CD4-positive, CD25-positive, alpha-beta regulatory T cell (primary cell): ENCODE results near the gene LYST. TPM values are rescaled to one million over a fixed set of nuclear protein-coding genes. Genes with fewer than 3 reads are reported as not detected.
A peak's percentile ranks its signal among the peaks of the same experiment; 100 is the strongest.
"Not testable (repeated sequence)": the region's sequence is repeated elsewhere in the genome, so short reads cannot be mapped to it uniquely, and the experiment has no call there.

Experiments
- ATAC-seq, 2 donors: fragments of 150-1000 bp; cut with Tn5 transposase; one replicate each; pipeline ENCODE4 v1.10.0; 2021; ENCODE audit warnings: low read depth in 2 of 2, moderate number of reproducible peaks in 2 of 2, moderate library complexity in 1 of 2
- DNase-seq, 3 donors: peaks; one replicate each; pipeline versions ENCODE4 v3.0.0 to v3.0.0-alpha.2; 2012 to 2022; ENCODE audit warnings: mixed read lengths in 1 of 3
- H3K27ac ChIP-seq: one replicate; pipeline ENCODE4 v1.7.0; 2013; ENCODE audit warnings: mild to moderate bottlenecking, low read length; ENCODE audit not compliant: insufficient read depth, poor library complexity, severe bottlenecking
- H3K27me3 ChIP-seq: one replicate; pipeline ENCODE4 v1.7.0; 2013; ENCODE audit warnings: low read length; ENCODE audit not compliant: control insufficient read depth, insufficient read depth
- H3K36me3 ChIP-seq: one replicate; pipeline ENCODE4 v1.7.0; 2013; ENCODE audit warnings: mild to moderate bottlenecking, low read length, moderate library complexity; ENCODE audit not compliant: control insufficient read depth, insufficient read depth
- H3K4me1 ChIP-seq: 2 replicates; pipeline ENCODE4 v1.7.0; 2013; ENCODE audit warnings: mild to moderate bottlenecking, low read length; ENCODE audit not compliant: insufficient read depth, control insufficient read depth, poor library complexity, severe bottlenecking
- H3K4me3 ChIP-seq: one replicate; pipeline ENCODE4 v1.7.0; 2013; ENCODE audit warnings: low read depth, mild to moderate bottlenecking, low read length, moderate library complexity
- H3K9me3 ChIP-seq, 2 experiments: 1 replicate in 1 of 2; 2 replicates in 1 of 2; pipeline ENCODE4 v1.7.0; 2013; ENCODE audit warnings: low read length in 2 of 2, mild to moderate bottlenecking in 1 of 2, moderate library complexity in 1 of 2; ENCODE audit not compliant: control insufficient read depth in 2 of 2
- H3K27ac Mint-ChIP-seq, 3 donors: one replicate each; pipeline ENCODE4 v1.8.0; 2020 to 2022; ENCODE audit warnings: mild to moderate bottlenecking in 3 of 3, mixed read lengths in 3 of 3, moderate library complexity in 2 of 3
- H3K27me3 Mint-ChIP-seq: one replicate; pipeline ENCODE4 v1.8.0; 2022; ENCODE audit warnings: mild to moderate bottlenecking, mixed read lengths
- H3K36me3 Mint-ChIP-seq: one replicate; pipeline ENCODE4 v1.8.0; 2020; ENCODE audit warnings: mixed read lengths
- H3K4me1 Mint-ChIP-seq, 4 donors: one replicate each; pipeline ENCODE4 v1.8.0; 2020 to 2022; ENCODE audit warnings: mixed read lengths in 4 of 4, mild to moderate bottlenecking in 1 of 4
- H3K4me3 Mint-ChIP-seq, 4 donors: one replicate each; pipeline ENCODE4 v1.8.0; 2020 to 2022; ENCODE audit warnings: mild to moderate bottlenecking in 4 of 4, mixed read lengths in 4 of 4, moderate library complexity in 3 of 4
- H3K9me3 Mint-ChIP-seq, 7 donors: one replicate each; pipeline ENCODE4 v1.8.0; 2020 to 2022; ENCODE audit warnings: mixed read lengths in 7 of 7, mild to moderate bottlenecking in 3 of 7, moderate library complexity in 2 of 7
- polyA plus RNA-seq, 4 donors: library from polyadenylated mRNA; unstranded; fragments of 300-500 nt; fragmentation: Illumina TruSeq; gene quantifications; one replicate each; pipeline ENCODE4 v1.2.3, GENCODE V29; 2021
- total RNA-seq: library from RNA; stranded (reverse); gene quantifications from one replicate; pipeline ENCODE4 v1.2.3, GENCODE V29; 2022

The LYST gene
- total and polyA plus RNA-seq, 5 donors from 2014 or later = 8.1 to 32.5 (median 9.6) TPM

DNA sequence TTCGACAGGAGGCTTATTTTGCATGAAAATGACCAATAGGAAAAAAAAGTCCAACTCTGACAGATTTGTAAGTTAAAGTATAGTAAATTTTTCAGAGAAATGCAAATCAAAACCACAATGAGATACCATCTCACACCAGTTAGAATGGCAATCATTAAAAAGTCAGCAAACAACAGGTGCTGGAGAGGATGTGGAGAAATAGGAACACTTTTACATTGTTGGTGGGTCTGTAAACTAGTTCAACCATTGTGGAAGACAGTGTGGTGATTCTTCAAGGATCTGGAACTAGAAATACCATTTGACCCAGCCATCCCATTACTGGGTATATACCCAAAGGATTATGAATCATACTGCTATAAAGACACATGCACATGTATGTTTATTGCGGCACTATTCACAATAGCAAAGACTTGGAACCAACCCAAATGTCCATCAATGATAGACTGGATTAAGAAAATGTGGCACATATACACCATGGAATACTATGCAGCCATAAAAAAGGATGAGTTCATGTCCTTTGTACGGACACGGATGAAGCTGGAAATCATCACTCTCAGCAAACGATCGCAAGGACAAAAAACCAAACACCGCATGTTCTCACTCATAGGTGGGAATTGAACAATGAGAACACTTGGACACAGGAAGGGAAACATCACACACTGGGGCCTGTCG, 80.3 kb downstream of the LYST start:
- H3K4me1 ChIP-seq, H3K4me3 Mint-ChIP-seq: not testable (repeated sequence)
- H3K36me3 ChIP-seq = peaks cover 15% of the 10 kb centered on the region

DNA sequence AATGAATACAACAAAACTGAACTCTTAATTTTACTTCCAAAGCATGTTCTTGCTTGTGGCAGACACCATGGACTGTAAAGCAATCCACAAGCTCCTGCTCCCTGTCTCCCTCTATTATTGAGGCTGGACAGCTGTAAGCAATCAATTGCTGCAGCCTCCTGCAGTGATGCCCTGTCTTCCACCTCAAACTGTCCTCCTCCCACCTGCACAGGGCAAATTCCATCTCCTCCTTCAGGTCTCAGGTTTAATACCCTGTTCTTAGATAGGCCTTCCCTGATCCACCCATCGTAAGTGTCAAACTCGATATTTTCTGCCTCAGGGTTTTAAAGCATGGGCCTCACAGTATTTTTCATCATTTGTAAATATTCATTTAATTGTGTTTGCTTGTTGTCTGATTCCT, 81.8 kb downstream of the LYST start:
- H3K27me3 ChIP-seq = no peaks in the 10 kb centered on the region
- no peak overlapping the region for H3K27ac Mint-ChIP-seq
- peaks cover 15% of the 10 kb centered on the region for H3K36me3 ChIP-seq
- peaks cover 17% of the 10 kb centered on the region for H3K36me3 Mint-ChIP-seq
- no peak overlapping the region for H3K4me3 Mint-ChIP-seq
- H3K27ac ChIP-seq = no peak overlapping the region
- H3K4me1 ChIP-seq = no peaks in the 10 kb centered on the region
- no peaks in the 10 kb centered on the region for H3K9me3 ChIP-seq
- H3K4me3 ChIP-seq = no peak overlapping the region
- DNase-seq = no peak
- no peak for ATAC-seq
- H3K4me1 Mint-ChIP-seq = peaks cover 0 to 4% (median under 1%) of the 10 kb centered on the region in 4 donors
- H3K27me3 Mint-ChIP-seq = no peaks in the 10 kb centered on the region
- peaks cover 0 to 3% (median 0%) of the 10 kb centered on the region in 7 donors for H3K9me3 Mint-ChIP-seq

More for the DNA sequence above, 80.3 kb downstream of the LYST start:
- ATAC-seq, H3K4me1 Mint-ChIP-seq, H3K27me3 Mint-ChIP-seq, DNase-seq, H3K27ac ChIP-seq, H3K9me3 ChIP-seq, H3K4me3 ChIP-seq, H3K9me3 Mint-ChIP-seq, H3K27me3 ChIP-seq: not testable (repeated sequence)
- peaks cover 25% of the 10 kb centered on the region for H3K36me3 Mint-ChIP-seq
- peak overlapping the region in 1 of 3 donors; percentile 42 for H3K27ac Mint-ChIP-seq

DNA sequence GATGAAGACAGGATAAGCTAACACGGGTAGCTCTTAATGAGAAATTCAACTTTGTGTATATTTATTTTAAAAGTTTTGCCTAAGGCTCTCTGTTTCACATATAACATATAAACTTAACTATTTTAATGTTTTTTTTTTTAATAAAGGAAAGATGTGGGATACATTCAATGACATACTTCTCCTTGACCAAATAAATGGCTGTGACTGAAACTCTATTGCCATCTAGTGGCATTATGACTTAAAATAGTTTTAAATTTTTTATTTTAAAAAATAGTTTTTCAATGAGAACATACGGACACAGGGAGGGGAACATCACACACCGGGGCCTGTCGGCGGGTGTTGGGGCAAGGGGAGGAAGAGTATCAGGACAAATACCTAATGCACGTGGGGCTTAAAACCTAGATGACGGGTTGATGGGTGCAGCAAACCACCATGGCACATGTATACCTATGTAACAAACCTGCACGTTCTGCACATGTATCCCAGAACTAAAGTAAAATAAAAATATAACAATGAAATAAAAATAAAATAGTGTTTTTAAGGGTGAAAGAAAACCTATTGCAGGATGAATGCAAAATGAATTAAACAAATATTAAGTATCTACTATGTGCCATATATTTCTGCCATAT, 83.4 kb downstream of the LYST start:
- no peaks in the 10 kb centered on the region for H3K4me1 ChIP-seq
- no peak overlapping the region for H3K4me3 ChIP-seq
- H3K27ac ChIP-seq = no peak overlapping the region
- Mint-ChIP-seq H3K4me3 (no peak overlapping the region), H3K9me3 (peaks cover 0 to 3% (median 0%) of the 10 kb centered on the region in 7 donors), H3K27me3 (no peaks in the 10 kb centered on the region), H3K4me1 (peaks cover 0 to 4% (median under 1%) of the 10 kb centered on the region in 4 donors), H3K36me3 (peaks cover 18% of the 10 kb centered on the region), H3K27ac (no peak overlapping the region)
- H3K36me3 ChIP-seq = peaks cover 11% of the 10 kb centered on the region
- ATAC-seq (no peak), DNase-seq (peak in 2 of 3 donors; percentile 5 to 46)
- no peaks in the 10 kb centered on the region for H3K9me3 ChIP-seq
- no peaks in the 10 kb centered on the region for H3K27me3 ChIP-seq

DNA sequence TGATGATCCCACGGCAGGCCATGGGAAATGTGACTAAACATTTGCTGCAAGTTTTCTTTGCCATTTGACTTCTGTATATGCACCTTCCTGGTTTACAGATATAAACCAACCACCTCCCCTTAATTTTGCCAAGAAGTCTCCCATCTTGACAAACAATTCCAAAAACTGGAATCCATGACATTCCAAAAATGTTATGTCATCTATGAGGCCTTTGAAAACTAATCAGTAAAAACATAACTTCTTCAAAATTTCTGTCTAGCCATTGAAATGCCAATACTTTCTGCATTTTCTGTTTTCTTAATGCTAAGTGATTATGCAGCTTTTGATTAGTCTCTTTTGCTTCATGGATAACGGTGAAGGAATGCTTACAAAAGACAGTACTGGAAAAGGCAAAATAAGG, 84.1 kb downstream of the LYST start:
- no peaks in the 10 kb centered on the region for H3K27me3 Mint-ChIP-seq
- DNase-seq (no peak), ATAC-seq (no peak)
- Histone ChIP-seq H3K27me3 (no peaks in the 10 kb centered on the region), H3K4me3 (no peak overlapping the region), H3K4me1 (no peaks in the 10 kb centered on the region), H3K36me3 (peaks cover 9% of the 10 kb centered on the region), H3K9me3 (no peaks in the 10 kb centered on the region), H3K27ac (no peak overlapping the region)
- peaks cover 0 to 4% (median under 1%) of the 10 kb centered on the region in 4 donors for H3K4me1 Mint-ChIP-seq
- H3K36me3 Mint-ChIP-seq = peaks cover 18% of the 10 kb centered on the region
- H3K9me3 Mint-ChIP-seq = peaks cover 0 to 3% (median 0%) of the 10 kb centered on the region in 7 donors
- no peak overlapping the region for H3K27ac Mint-ChIP-seq
- H3K4me3 Mint-ChIP-seq = no peak overlapping the region

DNA sequence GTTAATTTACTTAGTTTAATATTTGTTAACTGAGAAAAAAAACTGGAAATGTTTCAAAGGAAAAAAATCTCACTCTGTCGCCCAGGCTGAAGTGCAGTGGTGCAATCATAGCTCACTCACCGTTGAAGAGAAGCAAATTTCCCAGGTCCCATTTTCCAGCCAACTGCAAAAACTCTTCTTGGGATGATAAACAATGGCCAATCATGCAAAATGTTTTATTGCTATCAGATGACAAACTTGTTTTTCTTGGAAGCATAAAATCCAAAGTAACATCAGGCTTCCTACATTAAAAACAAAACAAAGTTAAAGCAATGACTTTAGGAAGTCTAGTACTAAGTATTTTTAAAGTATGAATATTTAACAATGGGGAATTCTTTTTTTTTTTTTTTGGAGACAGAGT, 84.9 kb downstream of the LYST start:
- Histone ChIP-seq H3K4me3 (no peak overlapping the region), H3K36me3 (peaks cover 3% of the 10 kb centered on the region), H3K27ac (no peak overlapping the region), H3K9me3 (no peaks in the 10 kb centered on the region), H3K4me1 (no peaks in the 10 kb centered on the region), H3K27me3 (no peaks in the 10 kb centered on the region)
- DNase-seq = no peak
- H3K4me1 Mint-ChIP-seq = peaks cover 0 to 4% (median under 1%) of the 10 kb centered on the region in 4 donors
- no peak overlapping the region for H3K27ac Mint-ChIP-seq
- H3K27me3 Mint-ChIP-seq = no peaks in the 10 kb centered on the region
- no peak for ATAC-seq
- H3K4me3 Mint-ChIP-seq = no peak overlapping the region
- H3K9me3 Mint-ChIP-seq = peaks cover 0 to 3% (median 0%) of the 10 kb centered on the region in 7 donors
- peaks cover 16% of the 10 kb centered on the region for H3K36me3 Mint-ChIP-seq

DNA sequence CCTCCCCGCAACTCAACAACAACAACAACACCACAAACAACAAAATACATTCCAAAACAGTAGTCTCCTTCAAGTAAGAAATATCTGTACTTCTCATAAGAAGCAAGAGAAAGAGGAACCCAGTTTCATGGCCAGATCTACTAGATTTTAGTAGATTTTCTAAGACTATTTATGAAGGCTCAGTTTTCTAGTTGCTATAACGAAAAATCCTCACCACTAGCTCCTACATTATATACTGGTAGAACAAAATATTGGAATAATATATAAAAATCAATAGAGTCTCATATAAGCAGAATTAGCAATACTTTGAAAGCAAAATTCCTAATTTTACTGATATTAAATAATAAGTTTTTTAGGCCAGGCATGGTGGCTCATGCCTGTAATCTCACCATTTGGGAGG, 86.9 kb downstream of the LYST start:
- Mint-ChIP-seq H3K36me3 (peaks cover 23% of the 10 kb centered on the region), H3K27ac (no peak overlapping the region), H3K27me3 (no peaks in the 10 kb centered on the region), H3K4me3 (no peak overlapping the region), H3K9me3 (no peaks in the 10 kb centered on the region), H3K4me1 (peaks cover 0 to 4% (median under 1%) of the 10 kb centered on the region in 4 donors)
- peaks cover 12% of the 10 kb centered on the region for H3K36me3 ChIP-seq
- no peaks in the 10 kb centered on the region for H3K27me3 ChIP-seq
- no peaks in the 10 kb centered on the region for H3K4me1 ChIP-seq
- ATAC-seq = no peak
- no peak overlapping the region for H3K27ac ChIP-seq
- H3K4me3 ChIP-seq = no peak overlapping the region
- DNase-seq = no peak
- H3K9me3 ChIP-seq = no peaks in the 10 kb centered on the region

DNA sequence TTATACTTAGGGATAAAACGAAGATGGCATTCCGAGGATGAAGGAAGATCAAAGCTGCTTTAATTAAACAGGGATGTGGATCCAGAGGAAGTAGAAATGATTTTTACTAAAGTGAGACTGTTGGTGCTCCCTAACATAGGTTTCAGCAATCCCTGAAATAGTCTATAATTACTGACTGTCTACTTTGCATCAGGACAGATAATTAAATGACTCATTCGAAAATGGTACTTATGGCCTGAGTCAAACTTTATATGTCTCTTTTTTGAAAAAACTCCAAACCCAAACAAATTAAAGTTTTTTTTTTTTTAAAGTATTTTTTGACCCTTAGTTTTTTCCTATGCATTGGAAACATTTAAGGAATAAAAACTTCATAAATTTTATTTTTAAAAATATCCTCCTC, 90.3 kb downstream of the LYST start:
- no peak overlapping the region for H3K4me3 Mint-ChIP-seq
- DNase-seq = no peak
- Histone ChIP-seq H3K4me3 (no peak overlapping the region), H3K9me3 (no peaks in the 10 kb centered on the region), H3K36me3 (peaks cover 18% of the 10 kb centered on the region), H3K27me3 (no peaks in the 10 kb centered on the region), H3K4me1 (no peaks in the 10 kb centered on the region), H3K27ac (no peak overlapping the region)
- H3K4me1 Mint-ChIP-seq = no peaks in the 10 kb centered on the region
- no peak overlapping the region for H3K27ac Mint-ChIP-seq
- H3K36me3 Mint-ChIP-seq = peaks cover 32% of the 10 kb centered on the region
- ATAC-seq = no peak
- peaks cover 0 to 2% (median 0%) of the 10 kb centered on the region in 7 donors for H3K9me3 Mint-ChIP-seq
- H3K27me3 Mint-ChIP-seq = no peaks in the 10 kb centered on the region
